GM12874 (cell line): ENCODE results near the gene ACCSL.

Experiments
- TF ChIP-seq, protein P1 (sequence below): IDR thresholded peaks from 2 replicates; pipeline ENCODE4 v1.5.1; 2011; ENCODE audit warnings: low read depth, mild to moderate bottlenecking, control low read depth, low read length, moderate library complexity; ENCODE audit not compliant: insufficient read depth

The ACCSL gene

DNA sequence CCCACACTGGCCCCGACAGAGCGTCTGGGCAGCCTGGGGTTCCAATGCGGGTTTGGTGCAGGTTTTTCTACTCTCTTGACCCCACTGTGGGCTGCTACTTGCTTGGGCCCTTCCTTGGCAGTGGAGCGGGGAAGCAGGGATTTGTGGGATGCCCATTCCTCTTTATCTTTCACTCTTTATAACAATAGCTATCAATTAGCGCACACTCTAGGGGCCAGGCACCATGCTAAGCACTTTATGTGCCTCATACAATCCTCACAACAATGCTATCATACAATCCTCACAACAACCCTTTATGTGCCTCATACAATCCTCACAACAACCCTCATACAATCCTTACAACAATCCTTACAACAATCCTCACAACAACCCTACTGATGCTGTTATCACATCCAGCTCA lies 31.0 kb downstream of the ACCSL start:
- TF ChIP-seq, protein P1, sequence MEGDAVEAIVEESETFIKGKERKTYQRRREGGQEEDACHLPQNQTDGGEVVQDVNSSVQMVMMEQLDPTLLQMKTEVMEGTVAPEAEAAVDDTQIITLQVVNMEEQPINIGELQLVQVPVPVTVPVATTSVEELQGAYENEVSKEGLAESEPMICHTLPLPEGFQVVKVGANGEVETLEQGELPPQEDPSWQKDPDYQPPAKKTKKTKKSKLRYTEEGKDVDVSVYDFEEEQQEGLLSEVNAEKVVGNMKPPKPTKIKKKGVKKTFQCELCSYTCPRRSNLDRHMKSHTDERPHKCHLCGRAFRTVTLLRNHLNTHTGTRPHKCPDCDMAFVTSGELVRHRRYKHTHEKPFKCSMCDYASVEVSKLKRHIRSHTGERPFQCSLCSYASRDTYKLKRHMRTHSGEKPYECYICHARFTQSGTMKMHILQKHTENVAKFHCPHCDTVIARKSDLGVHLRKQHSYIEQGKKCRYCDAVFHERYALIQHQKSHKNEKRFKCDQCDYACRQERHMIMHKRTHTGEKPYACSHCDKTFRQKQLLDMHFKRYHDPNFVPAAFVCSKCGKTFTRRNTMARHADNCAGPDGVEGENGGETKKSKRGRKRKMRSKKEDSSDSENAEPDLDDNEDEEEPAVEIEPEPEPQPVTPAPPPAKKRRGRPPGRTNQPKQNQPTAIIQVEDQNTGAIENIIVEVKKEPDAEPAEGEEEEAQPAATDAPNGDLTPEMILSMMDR = no peak

DNA sequence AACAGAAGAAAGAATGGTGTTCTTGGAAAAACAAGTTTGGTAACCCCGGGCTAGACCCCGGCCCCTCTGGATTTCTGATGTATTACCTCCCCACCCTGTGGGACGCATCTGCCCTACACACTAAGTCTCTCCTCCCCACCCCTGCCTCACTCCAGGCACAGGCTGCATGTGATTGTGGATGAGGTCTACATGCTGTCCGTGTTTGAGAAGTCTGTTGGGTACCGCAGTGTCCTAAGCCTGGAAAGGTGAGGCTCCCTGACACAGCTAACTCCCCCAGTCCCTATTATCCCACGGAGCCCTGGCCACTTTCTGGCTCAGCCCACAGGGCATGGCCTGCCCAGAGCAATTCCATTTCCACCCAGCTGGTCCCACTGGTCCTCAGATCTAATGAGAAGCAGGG lies 31.6 kb downstream of the ACCSL start:
- TF ChIP-seq, protein P1 = no peak

DNA sequence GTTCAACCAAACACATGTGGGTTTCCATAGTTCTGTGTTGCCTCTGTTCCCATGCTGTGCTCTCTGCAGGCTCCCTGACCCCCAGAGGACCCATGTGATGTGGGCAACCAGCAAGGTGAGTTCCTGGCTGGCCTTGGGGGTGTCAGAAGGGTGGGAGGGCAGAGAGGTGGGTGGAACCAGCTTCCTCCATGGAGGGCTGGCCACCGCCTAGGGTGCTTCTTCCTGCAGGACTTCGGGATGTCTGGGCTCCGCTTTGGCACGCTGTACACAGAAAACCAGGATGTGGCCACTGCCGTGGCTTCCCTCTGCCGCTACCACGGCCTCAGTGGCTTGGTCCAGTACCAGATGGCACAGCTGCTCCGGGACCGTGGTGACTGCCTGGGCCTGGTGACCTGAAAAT lies 33.2 kb downstream of the ACCSL start:
- TF ChIP-seq, protein P1 = no peak

DNA sequence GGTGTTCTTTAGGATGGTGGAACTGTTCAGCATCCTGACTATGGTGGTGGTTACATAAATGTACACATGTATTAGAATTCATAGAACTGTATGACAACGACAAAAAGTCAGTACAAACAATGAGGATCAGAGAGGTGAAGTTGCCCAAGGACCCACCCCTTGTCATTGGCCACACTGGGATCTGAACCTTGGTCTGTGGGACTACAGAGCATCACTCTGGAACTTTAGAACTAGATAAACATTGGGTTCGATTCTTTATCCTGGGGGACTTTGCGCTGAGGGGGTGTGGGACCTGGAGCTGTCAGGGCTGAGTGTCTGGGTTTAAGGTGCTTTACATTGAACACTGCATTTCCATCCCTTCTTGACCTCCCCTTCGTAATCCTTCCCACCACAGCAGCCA lies 34.9 kb downstream of the ACCSL start:
- TF ChIP-seq, protein P1 = no peak

DNA sequence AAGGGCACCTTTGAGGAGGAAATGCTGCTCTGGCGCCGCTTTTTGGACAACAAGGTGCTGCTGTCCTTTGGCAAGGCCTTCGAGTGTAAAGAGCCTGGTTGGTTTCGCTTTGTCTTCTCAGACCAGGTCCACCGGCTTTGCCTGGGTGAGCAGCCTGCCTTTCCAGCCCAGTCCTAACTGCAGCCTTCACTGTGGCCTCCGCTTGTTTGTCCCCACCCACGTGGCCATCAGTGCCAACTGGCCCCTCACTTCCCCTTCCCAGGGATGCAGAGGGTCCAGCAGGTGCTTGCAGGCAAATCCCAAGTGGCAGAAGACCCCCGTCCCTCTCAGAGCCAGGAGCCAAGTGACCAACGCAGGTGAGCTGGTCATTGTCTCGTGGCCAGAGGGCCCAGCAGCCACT lies 35.7 kb downstream of the ACCSL start:
- TF ChIP-seq, protein P1 = no peak

DNA sequence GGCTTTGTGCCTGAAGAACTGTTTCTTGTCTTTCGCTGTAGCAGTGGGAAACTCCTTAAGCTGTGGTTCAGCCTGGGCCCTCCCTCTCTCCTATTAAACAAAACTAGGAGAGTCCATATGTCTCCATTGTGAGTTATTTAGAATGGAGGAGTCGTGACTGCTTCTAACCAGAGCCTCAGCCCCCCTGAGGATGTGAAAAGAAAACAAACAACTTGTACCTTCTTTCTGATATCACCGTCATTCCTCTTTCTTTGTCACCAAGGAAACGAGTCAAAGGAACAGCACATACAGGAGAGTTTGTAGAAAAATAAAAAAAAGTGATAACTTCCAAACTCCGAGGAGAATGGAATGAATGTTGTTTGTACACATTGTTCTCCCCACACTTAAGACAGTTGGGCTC lies 36.1 kb downstream of the ACCSL start:
- TF ChIP-seq, protein P1 = no peak

DNA sequence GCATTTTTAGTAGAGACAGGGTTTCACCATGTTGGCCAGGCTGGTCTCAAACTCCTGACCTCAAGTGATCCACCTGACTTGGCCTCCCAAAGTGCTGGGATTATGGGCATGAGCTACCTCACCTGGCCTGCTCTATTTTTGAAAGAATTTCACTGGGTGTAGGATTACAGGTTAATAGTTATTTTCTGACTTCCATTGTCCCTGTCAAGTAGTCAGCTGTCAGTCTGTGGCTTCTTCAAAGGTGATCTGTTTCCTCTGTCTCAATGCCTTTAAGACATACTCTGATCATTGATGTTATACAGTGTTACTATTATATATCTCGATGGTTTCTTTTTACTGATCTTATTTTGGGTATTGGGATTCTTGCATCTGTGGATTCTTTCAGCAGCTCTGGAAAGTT lies 37.5 kb downstream of the ACCSL start:
- TF ChIP-seq, protein P1 = no peak

DNA sequence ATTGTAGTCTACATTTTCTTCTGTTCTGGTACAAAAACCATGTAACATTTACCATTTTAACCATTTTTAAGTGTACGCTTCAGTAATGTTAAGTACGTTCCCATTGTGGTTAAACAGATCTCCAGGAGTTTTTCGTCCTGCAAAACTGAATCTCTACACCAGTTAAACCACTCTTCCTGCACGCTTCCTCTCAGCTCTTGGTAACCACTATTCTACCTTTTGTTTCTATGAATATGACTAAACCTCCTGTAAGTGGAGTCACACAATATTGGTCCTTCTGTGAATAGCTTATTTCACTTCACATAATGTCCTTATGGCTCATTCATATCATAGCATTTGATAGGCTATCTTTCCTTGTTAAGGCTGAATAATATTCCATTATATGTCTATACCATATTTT lies 40.6 kb downstream of the ACCSL start:
- TF ChIP-seq, protein P1 = no peak
